Skeletal muscle tissue (tissue), 4 donors: ENCODE data around the gene SPAG8. TPM values are rescaled to one million over a fixed set of nuclear protein-coding genes. Genes with fewer than 3 reads are reported as not detected.

Experiments
- H3K27ac ChIP-seq: one replicate; pipeline ENCODE4 v1.7.0; 2013; ENCODE audit warnings: mild to moderate bottlenecking, low read depth, low read length, inconsistent platforms
- H3K27me3 ChIP-seq, 3 donors: one replicate each; pipeline ENCODE4 v1.7.0; 2013; ENCODE audit warnings: low read length in 3 of 3; ENCODE audit not compliant: control insufficient read depth in 3 of 3, insufficient read depth in 3 of 3
- H3K36me3 ChIP-seq, 3 donors: one replicate each; pipeline ENCODE4 v1.7.0; 2013; ENCODE audit warnings: low read length in 3 of 3; ENCODE audit not compliant: control insufficient read depth in 3 of 3, insufficient read depth in 3 of 3
- H3K4me1 ChIP-seq, 3 donors: one replicate each; pipeline ENCODE4 v1.7.0; 2013; ENCODE audit warnings: low read length in 3 of 3, mild to moderate bottlenecking in 3 of 3; ENCODE audit not compliant: control insufficient read depth in 3 of 3, insufficient read depth in 3 of 3
- H3K4me3 ChIP-seq, 3 donors: one replicate each; pipeline ENCODE4 v1.7.0; 2013; ENCODE audit warnings: low read length in 3 of 3
- H3K9ac ChIP-seq, 3 donors: one replicate each; pipeline ENCODE4 v1.7.0; 2013; ENCODE audit warnings: low read length in 3 of 3, mild to moderate bottlenecking in 3 of 3, moderate library complexity in 2 of 3, low read depth in 1 of 3
- H3K9me3 ChIP-seq, 3 donors: one replicate each; pipeline ENCODE4 v1.7.0; 2013; ENCODE audit warnings: low read length in 3 of 3; ENCODE audit not compliant: control insufficient read depth in 3 of 3
- total RNA-seq: library from RNA; depleted of rRNA; stranded (reverse); fragments of >200 nt; gene quantifications from one replicate; pipeline ENCODE4 v1.2.3, GENCODE V29; 2014
- donor health status: Osteomylitis.

Gene SPAG8
- total RNA-seq, 1 donor from 2014 or later, result 0.52 TPM

DNA sequence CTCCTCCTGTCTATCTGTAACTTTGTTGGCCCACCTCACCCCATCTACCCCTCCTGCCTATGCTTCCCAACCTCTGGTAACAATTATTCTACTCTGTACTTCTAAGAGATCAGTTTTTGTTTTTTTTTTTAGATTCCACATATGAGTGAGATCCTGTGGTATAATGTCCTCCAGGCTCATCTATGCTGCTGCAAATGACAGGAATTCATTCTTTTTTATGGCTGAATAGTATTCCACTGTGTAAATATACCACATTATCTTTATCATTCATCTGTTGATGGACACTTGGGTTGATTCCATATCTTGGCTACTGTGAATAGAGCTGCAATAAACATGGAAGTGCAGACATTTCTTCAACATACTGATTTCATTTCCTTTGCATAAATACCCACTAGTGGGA is 28.6 kb downstream of the SPAG8 start:
- Histone ChIP-seq H3K4me3 (no peak overlapping the region), H3K27me3 (no peaks in the 10 kb centered on the region), H3K27ac (no peak overlapping the region)

DNA sequence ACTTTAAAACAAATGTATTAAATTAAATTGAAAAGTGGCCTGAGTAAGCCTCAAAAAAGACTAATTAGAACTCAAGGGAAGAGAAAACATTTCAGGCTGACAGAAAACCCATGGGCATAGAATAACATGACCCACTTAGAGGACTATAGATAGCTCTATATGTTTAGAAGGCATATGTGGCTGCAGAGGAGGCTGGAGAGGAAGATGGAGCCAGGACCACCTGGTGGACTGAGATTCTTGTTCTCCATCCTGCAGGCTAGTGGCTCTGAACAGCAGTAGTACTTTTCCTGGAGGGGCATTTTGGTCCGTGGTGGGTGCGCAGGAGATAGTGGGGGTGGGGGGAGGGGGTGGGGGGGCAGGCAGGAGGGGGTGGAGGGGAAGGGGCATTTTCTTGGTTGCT is 31.0 kb downstream of the SPAG8 start:
- H3K4me3 ChIP-seq, result no peak overlapping the region
- H3K27me3 ChIP-seq, result no peaks in the 10 kb centered on the region
- no peak overlapping the region for H3K9ac ChIP-seq
- peaks cover 0 to 2% (median 0%) of the 10 kb centered on the region in 3 donors for H3K36me3 ChIP-seq
- no peaks in the 10 kb centered on the region for H3K4me1 ChIP-seq
- no peaks in the 10 kb centered on the region for H3K9me3 ChIP-seq
- H3K27ac ChIP-seq, result no peak overlapping the region

More for the DNA sequence above, 28.6 kb downstream of the SPAG8 start:
- H3K9me3 ChIP-seq, result no peaks in the 10 kb centered on the region
- H3K36me3 ChIP-seq, result peaks cover 0 to 2% (median 0%) of the 10 kb centered on the region in 3 donors
- no peak overlapping the region for H3K9ac ChIP-seq
- H3K4me1 ChIP-seq, result no peaks in the 10 kb centered on the region

- no peaks in the 10 kb centered on the region for H3K4me1 ChIP-seq
- H3K27me3 ChIP-seq, result no peaks in the 10 kb centered on the region
- no peak overlapping the region for H3K4me3 ChIP-seq
- H3K27ac ChIP-seq, result no peak overlapping the region
- H3K9ac ChIP-seq, result no peak overlapping the region
- H3K36me3 ChIP-seq, result peaks cover 0 to 2% (median 0%) of the 10 kb centered on the region in 3 donors
- H3K9me3 ChIP-seq, result no peaks in the 10 kb centered on the region
These were observed 33.6 kb downstream of the SPAG8 start for GRCh38 chr9:35778496-35778895.

DNA sequence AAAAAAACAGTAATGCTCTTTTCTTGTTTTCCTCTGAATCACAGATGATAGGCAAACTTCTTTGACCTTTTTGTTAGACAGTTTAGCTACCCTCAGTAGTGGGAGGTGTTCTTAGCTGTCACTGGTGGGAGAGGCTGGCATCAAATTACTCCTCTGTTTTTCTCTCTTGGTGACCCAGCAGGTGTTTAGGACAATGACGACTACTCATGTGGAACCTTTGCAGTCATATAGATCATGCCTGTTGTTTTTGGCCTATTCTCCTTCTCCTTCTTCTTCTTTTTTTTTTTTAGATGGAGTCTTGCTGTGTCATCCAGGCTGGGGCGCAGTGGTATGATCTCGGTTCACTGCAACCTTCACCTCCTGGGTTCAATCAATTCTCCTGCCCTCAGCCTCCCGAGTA is 36.0 kb downstream of the SPAG8 start:
- peaks cover 9 to 13% (median 12%) of the 10 kb centered on the region in 3 donors for H3K4me1 ChIP-seq
- H3K4me3 ChIP-seq, result no peak overlapping the region
- no peak overlapping the region for H3K9ac ChIP-seq
- H3K27ac ChIP-seq, result no peak overlapping the region
- H3K9me3 ChIP-seq, result no peaks in the 10 kb centered on the region
- H3K36me3 ChIP-seq, result no peaks in the 10 kb centered on the region
- H3K27me3 ChIP-seq, result no peaks in the 10 kb centered on the region

GRCh38 chr9:35774907-35775635 is 37.0 kb downstream of the SPAG8 start:
- Histone ChIP-seq H3K9me3 (no peaks in the 10 kb centered on the region), H3K36me3 (no peaks in the 10 kb centered on the region), H3K27ac (no peak overlapping the region), H3K9ac (no peak overlapping the region), H3K4me3 (no peak overlapping the region), H3K4me1 (peaks cover 18 to 21% (median 18%) of the 10 kb centered on the region in 3 donors), H3K27me3 (no peaks in the 10 kb centered on the region)

GRCh38 chr9:35771943-35772342 is 40.1 kb downstream of the SPAG8 start:
- H3K4me3 ChIP-seq, result no peak overlapping the region
- H3K9me3 ChIP-seq, result no peaks in the 10 kb centered on the region
- H3K36me3 ChIP-seq, result no peaks in the 10 kb centered on the region
- H3K27ac ChIP-seq, result no peak overlapping the region
- peaks cover 18 to 25% (median 18%) of the 10 kb centered on the region in 3 donors for H3K4me1 ChIP-seq
- H3K9ac ChIP-seq, result no peak overlapping the region
- no peaks in the 10 kb centered on the region for H3K27me3 ChIP-seq

DNA sequence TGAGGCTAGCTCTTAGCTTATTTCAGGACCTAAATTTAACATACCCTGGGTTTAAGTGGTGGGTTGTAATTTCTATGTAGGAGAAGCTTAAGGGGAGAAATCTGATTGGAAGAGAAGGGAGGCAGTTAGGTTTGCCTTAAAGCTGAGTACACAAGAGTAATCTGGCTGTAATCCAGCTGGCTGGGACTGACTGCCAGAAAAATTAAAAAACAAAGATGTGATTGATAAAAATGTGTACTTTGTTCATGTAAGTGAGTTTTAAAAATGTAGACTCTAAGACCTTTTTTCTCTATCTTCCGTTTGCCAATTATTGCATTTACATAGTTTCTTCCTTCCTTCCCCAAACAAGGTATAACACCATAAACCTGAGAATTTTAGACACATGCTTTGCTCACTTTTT is 40.5 kb downstream of the SPAG8 start:
- peak overlapping the region in 1 of 3 donors; percentile 57 for H3K9ac ChIP-seq
- H3K9me3 ChIP-seq, result no peaks in the 10 kb centered on the region
- H3K36me3 ChIP-seq, result no peaks in the 10 kb centered on the region
- H3K4me1 ChIP-seq, result peaks cover 18 to 25% (median 18%) of the 10 kb centered on the region in 3 donors
- H3K27me3 ChIP-seq, result no peaks in the 10 kb centered on the region
- H3K4me3 ChIP-seq, result no peak overlapping the region
- peak overlapping the region; percentile 73 for H3K27ac ChIP-seq

DNA sequence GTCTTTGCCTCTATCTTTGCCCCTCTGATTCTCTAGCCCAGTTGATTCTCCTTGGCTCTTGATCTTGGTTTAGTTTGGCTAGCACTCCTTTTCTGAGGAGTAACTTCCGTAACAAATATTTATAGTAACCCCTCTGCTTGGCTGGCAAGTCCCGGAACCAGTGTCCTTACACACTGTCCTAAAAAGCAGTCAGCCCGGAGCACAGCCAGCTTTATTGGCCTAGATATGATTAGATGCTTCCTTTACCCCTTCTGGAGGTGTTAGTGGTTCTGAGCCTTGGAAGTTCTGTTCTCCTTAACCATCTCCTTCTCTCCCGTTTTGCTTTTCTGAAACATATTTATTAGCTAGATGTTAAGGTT is 41.0 kb downstream of the SPAG8 start:
- H3K27me3 ChIP-seq, result no peaks in the 10 kb centered on the region
- H3K4me1 ChIP-seq, result peaks cover 18 to 25% (median 18%) of the 10 kb centered on the region in 3 donors
- no peaks in the 10 kb centered on the region for H3K36me3 ChIP-seq
- H3K4me3 ChIP-seq, result peak overlapping the region in 1 of 3 donors; percentile 6
- H3K9ac ChIP-seq, result peak overlapping the region in 1 of 3 donors; percentile 57
- H3K9me3 ChIP-seq, result no peaks in the 10 kb centered on the region
- peak overlapping the region; percentile 73 for H3K27ac ChIP-seq

DNA sequence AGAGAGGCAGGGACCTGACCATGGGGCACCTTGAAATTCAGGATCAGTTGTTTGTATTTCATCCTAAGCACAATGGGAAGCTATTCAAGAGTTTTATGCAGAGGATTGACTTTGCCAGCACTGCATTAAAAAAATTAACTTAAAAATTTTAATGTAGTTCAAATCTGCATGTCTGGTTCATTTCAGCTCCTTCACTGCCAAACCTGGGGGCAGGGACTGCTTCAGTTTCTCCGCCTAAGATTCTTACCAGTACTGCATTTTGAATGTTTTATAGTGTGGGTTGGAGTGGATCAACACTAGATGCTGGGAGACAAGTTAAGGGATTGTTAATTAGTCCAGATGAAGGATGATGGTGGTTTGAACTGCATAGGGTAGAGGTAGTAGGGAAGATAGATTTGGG is 42.3 kb downstream of the SPAG8 start:
- H3K27me3 ChIP-seq, result no peaks in the 10 kb centered on the region
- no peak overlapping the region for H3K27ac ChIP-seq
- H3K9me3 ChIP-seq, result no peaks in the 10 kb centered on the region
- H3K36me3 ChIP-seq, result no peaks in the 10 kb centered on the region
- peaks cover 18 to 25% (median 18%) of the 10 kb centered on the region in 3 donors for H3K4me1 ChIP-seq
- no peak overlapping the region for H3K9ac ChIP-seq
- H3K4me3 ChIP-seq, result no peak overlapping the region

DNA sequence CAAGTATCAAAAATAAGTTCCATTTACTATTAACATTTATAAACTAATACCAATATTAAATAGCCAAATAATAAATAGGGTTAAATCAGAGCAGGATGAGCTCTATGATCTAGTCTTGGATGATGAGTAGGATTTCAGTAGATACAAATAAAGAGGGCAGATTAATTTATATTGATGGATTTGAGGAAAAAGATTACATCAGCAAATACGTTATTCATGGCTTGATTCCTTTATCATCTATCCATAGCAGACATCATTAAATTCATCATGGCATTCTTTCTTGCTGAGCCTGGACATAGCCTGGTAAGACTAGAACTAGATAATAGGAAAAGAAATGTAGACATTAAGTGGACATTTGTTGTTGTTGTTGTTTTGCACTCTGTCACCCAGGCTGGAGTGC is 44.6 kb downstream of the SPAG8 start:
- Histone ChIP-seq H3K9me3 (no peaks in the 10 kb centered on the region), H3K4me3 (no peak overlapping the region), H3K27me3 (no peaks in the 10 kb centered on the region), H3K9ac (no peak overlapping the region), H3K4me1 (peaks cover 18 to 25% (median 18%) of the 10 kb centered on the region in 3 donors), H3K36me3 (no peaks in the 10 kb centered on the region), H3K27ac (no peak overlapping the region)
